Measurements from ENCODE around the gene RSPH6A. TPM values are rescaled to one million over a fixed set of nuclear protein-coding genes. Genes with fewer than 3 reads are reported as not detected.

The RSPH6A gene
- total and polyA plus RNA-seq, 7 experiments from 2014 or later = 0.20 to 0.78 (median 0.56) TPM; not detected in 2

DNA sequence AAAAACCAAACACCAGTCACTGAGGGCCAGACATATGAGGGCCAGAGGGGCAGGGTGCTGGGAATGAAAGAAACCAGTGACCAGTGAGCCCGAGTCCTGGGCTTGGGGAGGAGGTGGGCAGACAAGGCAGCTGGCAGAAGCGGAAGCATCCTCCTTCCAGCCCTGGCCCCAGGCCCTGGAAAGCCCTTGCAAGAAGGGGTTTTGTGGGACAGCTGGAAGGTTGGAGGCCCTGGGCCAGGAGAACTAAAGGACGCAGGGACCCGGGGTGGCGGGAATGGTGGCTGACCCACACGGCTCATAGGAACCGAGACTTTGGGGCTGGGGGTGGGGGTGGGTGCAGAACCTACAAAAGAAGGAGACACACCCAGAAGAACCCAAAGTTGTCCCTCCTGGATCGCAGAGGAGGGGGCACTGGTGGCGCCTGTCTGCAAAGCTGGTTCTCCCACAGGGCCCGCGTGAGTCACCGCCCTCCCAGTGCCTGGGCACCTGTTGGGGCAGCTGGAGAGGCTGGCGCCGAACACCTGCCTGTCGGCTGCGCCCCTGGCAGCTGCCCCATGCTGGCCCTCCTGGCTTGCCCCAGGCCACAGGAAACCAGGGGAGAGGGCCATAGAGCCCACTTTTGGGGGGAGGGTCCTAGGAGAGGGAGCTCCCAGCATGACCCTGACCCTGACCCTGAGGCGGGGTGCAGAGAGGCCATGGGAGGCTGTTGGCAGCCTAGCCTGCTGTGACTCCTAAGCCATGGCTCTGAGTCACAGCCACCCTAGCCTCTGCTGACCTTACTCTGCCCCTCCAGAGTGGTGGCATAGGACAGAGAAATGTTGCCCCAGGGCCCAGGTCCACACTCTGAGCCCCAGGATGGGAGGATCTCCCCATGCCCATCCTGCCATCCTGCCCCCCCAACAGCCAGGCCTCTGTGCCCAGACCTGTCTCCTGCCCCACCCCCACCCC is 33.6 kb downstream of the RSPH6A start:
- Mint-ChIP-seq H3K27me3 (peaks cover 15 to 39% (median 37%) of the 10 kb centered on the region in 5 donors), H3K27ac (no peak overlapping the region), H3K9me3 (peaks cover 0 to 2% (median 0%) of the 10 kb centered on the region in 11 donors), H3K4me1 (peaks cover 13 to 28% (median 18%) of the 10 kb centered on the region in 7 donors), H3K36me3 (peaks cover 0 to 15% (median 12%) of the 10 kb centered on the region in 5 donors), H3K4me3 (no peak overlapping the region)
- Histone ChIP-seq H3K4me1 (ENCODE audit: control insufficient read depth in 2 of 2, insufficient read depth in 2 of 2, low read length in 2 of 2) (peaks cover 7 to 17% of the 10 kb centered on the region in 2 donors), H3K9me3 (ENCODE audit: control insufficient read depth in 2 of 3, low read length in 3 of 3) (no peaks in the 10 kb centered on the region), H3K36me3 (ENCODE audit: control insufficient read depth in 2 of 3, insufficient read depth in 3 of 3, low read length in 3 of 3) (peaks cover 0 to 27% (median 2%) of the 10 kb centered on the region in 3 experiments), H3K27me3 (ENCODE audit: control insufficient read depth in 2 of 2, insufficient read depth in 2 of 2, low read length in 2 of 2) (peaks cover 0 to 18% of the 10 kb centered on the region in 2 donors), H3K4me3 (ENCODE audit: low read length) (no peak overlapping the region), H3K27ac (ENCODE audit: low read depth, low read length) (no peak overlapping the region)
- ChIA-PET POLR2A (interaction anchor here (0.6 to 1.7 kb wide), 2 partner anchors 9 to 1396 kb away, joined by 3 to 5 read pairs; no protein-coding TSS in a partner anchor), CTCF (no interaction called here)
- ATAC-seq = no peak
- peak in 1 of 9 donors; percentile 6 for DNase-seq
- intact Hi-C loops (cut with micrococcal nuclease) = no loop called here

DNA sequence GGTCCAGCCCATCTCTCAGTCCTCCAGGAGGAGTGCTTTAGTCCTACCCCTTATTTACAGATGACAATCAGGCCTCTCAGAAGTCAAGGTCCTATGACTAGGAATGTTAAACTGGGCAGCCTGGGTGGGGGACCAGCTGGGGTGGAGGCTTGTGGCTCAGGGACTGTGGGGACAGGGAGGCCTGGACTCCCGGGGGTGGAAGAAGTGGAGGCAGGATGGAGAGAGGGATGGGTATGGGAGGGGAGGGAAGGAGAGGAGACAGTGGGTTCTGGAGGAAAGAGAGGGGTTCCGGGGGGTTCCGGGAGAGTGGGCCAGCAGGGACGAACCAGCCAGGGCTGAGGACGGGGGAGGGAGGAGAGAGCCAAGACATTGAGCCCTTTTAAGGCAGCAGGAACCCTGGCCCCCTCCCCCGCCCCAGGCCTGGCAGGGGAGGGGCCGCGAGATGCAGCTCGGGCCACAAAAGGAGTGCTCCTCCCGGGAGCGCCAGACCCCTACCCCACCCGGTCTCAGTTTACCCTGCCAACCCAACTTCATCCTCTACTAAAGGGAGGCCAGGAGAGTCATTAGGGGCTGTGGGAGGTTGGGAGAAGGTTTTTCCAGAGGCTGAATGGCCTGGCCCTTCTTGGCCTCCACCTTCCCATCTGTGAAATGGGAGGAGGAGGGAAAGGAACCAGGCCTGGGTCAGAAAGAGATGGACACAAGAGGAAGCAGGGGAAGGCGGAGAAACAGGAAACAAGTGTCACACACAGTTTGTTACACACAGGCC is 34.5 kb downstream of the RSPH6A start:
- Mint-ChIP-seq H3K4me3 (peak overlapping the region in 1 of 10 donors; percentile 79), H3K9me3 (no peaks in the 10 kb centered on the region), H3K27me3 (peaks cover 15 to 39% (median 36%) of the 10 kb centered on the region in 5 donors), H3K36me3 (peaks cover 0 to 15% (median 12%) of the 10 kb centered on the region in 5 donors), H3K4me1 (peaks cover 13 to 28% (median 18%) of the 10 kb centered on the region in 7 donors), H3K27ac (peak overlapping the region in 1 of 9 donors; percentile 10)
- Histone ChIP-seq H3K4me1 (ENCODE audit: control insufficient read depth in 2 of 2, insufficient read depth in 2 of 2, low read length in 2 of 2) (peaks cover 7 to 17% of the 10 kb centered on the region in 2 donors), H3K4me3 (ENCODE audit: low read length) (no peak overlapping the region), H3K9me3 (ENCODE audit: control insufficient read depth in 2 of 3, low read length in 3 of 3) (no peaks in the 10 kb centered on the region), H3K27me3 (ENCODE audit: control insufficient read depth in 2 of 2, insufficient read depth in 2 of 2, low read length in 2 of 2) (peaks cover 0 to 18% of the 10 kb centered on the region in 2 donors), H3K36me3 (ENCODE audit: control insufficient read depth in 2 of 3, insufficient read depth in 3 of 3, low read length in 3 of 3) (peaks cover 0 to 19% (median 0%) of the 10 kb centered on the region in 3 experiments), H3K27ac (ENCODE audit: low read depth, low read length) (no peak overlapping the region)
- ChIA-PET POLR2A (no interaction called here), CTCF (no interaction called here)
- DNase-seq (no peak), ATAC-seq (no peak)
- intact Hi-C loops (cut with micrococcal nuclease) = no loop called here

DNA sequence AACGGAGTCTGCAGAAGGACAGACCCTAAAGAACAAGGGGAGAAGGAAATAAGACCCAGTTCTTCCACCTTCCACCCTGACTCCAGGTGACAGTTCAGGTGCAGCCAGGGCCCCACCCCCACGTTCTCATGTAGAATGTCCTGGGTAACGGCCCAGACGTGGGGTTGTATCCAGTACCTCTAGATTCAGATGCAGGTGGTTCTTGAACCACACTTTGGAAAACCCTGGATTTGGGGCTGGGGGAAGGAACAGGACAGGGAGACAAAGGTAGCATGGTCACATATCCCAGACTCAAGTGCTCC is 35.0 kb downstream of the RSPH6A start:
- no peaks in the 10 kb centered on the region for H3K9me3 Mint-ChIP-seq
- H3K4me1 ChIP-seq (ENCODE audit: control insufficient read depth in 2 of 2, insufficient read depth in 2 of 2, low read length in 2 of 2) = peaks cover 7 to 17% of the 10 kb centered on the region in 2 donors
- peaks cover 0 to 18% of the 10 kb centered on the region in 2 donors for H3K27me3 ChIP-seq (ENCODE audit: control insufficient read depth in 2 of 2, insufficient read depth in 2 of 2, low read length in 2 of 2)
- no peak for ATAC-seq
- H3K4me1 Mint-ChIP-seq = peaks cover 13 to 28% (median 18%) of the 10 kb centered on the region in 7 donors
- H3K27me3 Mint-ChIP-seq = peaks cover 15 to 39% (median 36%) of the 10 kb centered on the region in 5 donors
- H3K4me3 ChIP-seq (ENCODE audit: low read length) = no peak overlapping the region
- H3K9me3 ChIP-seq (ENCODE audit: control insufficient read depth in 2 of 3, low read length in 3 of 3) = no peaks in the 10 kb centered on the region
- H3K36me3 Mint-ChIP-seq = peaks cover 0 to 15% (median 12%) of the 10 kb centered on the region in 5 donors
- no peak overlapping the region for H3K27ac ChIP-seq (ENCODE audit: low read depth, low read length)
- peak overlapping the region in 3 of 10 donors; percentile 69 to 83 (median 79) for H3K4me3 Mint-ChIP-seq
- no peak for DNase-seq
- CTCF ChIA-PET = no interaction called here
- H3K27ac Mint-ChIP-seq = no peak overlapping the region
- POLR2A ChIA-PET = no interaction called here
- intact Hi-C loops (cut with micrococcal nuclease) = no loop called here
- H3K36me3 ChIP-seq (ENCODE audit: control insufficient read depth in 2 of 3, insufficient read depth in 3 of 3, low read length in 3 of 3) = peaks cover 0 to 15% (median 0%) of the 10 kb centered on the region in 3 experiments

DNA sequence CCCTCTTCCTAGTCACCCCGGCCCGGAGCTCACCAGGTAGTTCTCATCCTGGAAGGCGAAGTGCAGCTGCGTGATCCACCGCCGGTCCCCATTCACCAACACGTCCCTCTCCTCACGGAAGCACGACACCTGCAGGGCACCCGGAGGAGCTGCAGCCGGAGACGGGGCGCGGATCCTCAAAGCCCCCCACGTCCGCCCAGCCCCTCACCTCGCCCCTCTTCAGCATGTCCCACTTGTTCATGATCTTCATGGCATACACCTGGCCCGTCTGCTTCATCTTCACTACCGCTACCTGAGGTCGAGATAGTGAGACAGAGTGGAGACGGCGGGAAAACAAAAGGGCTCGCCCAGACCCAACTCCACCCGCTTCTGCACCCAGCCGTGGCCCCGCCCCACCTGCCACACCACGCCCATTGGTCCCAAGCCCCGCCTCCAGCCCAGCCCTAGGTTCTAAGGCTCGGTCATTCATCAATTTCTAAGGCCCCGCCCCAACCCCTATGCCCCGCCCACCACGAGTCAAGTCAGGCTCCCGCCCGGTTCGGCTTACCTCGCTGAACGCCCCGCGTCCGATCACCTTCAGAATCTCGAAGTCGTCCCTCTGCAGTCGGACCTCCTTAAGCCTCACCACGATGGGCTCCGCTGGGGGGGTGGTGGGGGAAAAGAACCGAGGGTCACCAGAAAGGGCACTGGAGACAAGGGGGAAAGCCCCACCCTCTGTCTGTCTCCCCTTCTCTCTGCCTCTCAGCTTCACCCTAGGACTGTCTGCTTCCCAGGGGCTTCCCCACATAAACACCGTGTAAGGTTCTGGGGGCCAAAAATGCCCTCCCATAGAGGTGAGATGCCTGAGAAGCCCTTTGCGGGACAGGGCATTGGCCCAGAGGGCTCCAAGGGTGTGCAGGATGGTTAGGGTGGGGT is 35.6 kb downstream of the RSPH6A start:
- peak overlapping the region; percentile 59 for H3K4me3 ChIP-seq (ENCODE audit: low read length)
- H3K9me3 ChIP-seq (ENCODE audit: control insufficient read depth in 2 of 3, low read length in 3 of 3) = no peaks in the 10 kb centered on the region
- H3K36me3 ChIP-seq (ENCODE audit: control insufficient read depth in 2 of 3, insufficient read depth in 3 of 3, low read length in 3 of 3) = peaks cover 0 to 15% (median 0%) of the 10 kb centered on the region in 3 experiments
- H3K27me3 Mint-ChIP-seq = peaks cover 15 to 39% (median 36%) of the 10 kb centered on the region in 5 donors
- H3K4me1 ChIP-seq (ENCODE audit: control insufficient read depth in 2 of 2, insufficient read depth in 2 of 2, low read length in 2 of 2) = peaks cover 7 to 17% of the 10 kb centered on the region in 2 donors
- peaks cover 0 to 18% of the 10 kb centered on the region in 2 donors for H3K27me3 ChIP-seq (ENCODE audit: control insufficient read depth in 2 of 2, insufficient read depth in 2 of 2, low read length in 2 of 2)
- peak overlapping the region in 1 of 9 donors; percentile 69 for H3K27ac Mint-ChIP-seq
- ChIA-PET POLR2A (interaction anchor here (0.7 to 1.5 kb wide), 3 partner anchors 9 to 11 kb away, joined by 3 to 4 read pairs (median 4); partner anchors contain the start of gene SIX5), CTCF (interaction anchor here (0.6 to 1.2 kb wide), 5 partner anchors 8 to 399 kb away, joined by 3 to 19 read pairs (median 3); partner anchors contain the start of gene SIX5)
- DNase-seq (peak; percentile 41 to 94 (median 59)), ATAC-seq (peak; percentile 95)
- H3K9me3 Mint-ChIP-seq = no peaks in the 10 kb centered on the region
- peak overlapping the region; percentile 69 to 95 (median 81) for H3K4me3 Mint-ChIP-seq
- intact Hi-C loops (cut with micrococcal nuclease) = loop anchor here (1.0 to 2.0 kb wide), 4 partner anchors 9 to 98 kb away; partner anchors contain the start of gene DMWD (in 2 of the 2)
- H3K27ac ChIP-seq (ENCODE audit: low read depth, low read length) = no peak overlapping the region
- H3K36me3 Mint-ChIP-seq = peaks cover 0 to 15% (median 12%) of the 10 kb centered on the region in 5 donors
- peaks cover 13 to 28% (median 18%) of the 10 kb centered on the region in 7 donors for H3K4me1 Mint-ChIP-seq

DNA sequence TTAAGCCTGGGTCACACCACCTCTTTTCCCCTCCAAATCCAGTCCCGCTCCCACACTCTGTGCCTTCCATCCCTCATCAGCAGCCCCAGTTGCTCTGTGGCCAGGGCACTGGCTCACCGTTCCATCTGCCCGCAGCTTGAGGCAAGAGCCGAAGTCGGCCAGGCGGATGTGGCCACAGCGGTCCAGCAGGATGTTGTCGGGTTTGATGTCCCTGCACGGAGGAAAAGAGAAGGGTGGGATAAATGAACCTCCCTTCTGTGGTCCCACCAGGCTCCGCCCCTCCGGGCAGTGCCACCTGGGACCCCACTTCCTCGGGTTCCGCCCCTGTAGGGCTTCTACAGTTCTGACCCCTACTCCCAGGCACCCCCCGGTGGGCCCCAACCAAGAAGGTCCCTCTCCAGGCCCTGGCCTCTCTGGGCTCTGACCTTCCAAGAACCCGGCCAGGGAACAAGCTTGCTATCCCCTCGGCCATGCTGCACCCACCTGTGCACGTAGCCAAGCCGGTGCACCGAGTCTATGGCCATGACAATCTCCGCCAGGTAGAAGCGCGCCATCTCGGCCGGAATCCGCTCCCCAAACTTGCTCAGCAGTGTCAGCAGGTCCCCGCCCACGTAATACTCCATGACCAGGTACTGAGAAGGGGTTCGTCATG is 37.0 kb downstream of the RSPH6A start:
- intact Hi-C loops (cut with micrococcal nuclease) = loop anchor here in 1 of 2 donors (2.0 kb wide), 1 partner anchor 39 kb away; no protein-coding TSS in a partner anchor
- Mint-ChIP-seq H3K4me1 (peaks cover 13 to 23% (median 18%) of the 10 kb centered on the region in 7 donors), H3K36me3 (peaks cover 0 to 12% (median 10%) of the 10 kb centered on the region in 5 donors), H3K4me3 (peak overlapping the region in 5 of 10 donors; percentile 17 to 83 (median 41)), H3K9me3 (no peaks in the 10 kb centered on the region), H3K27me3 (peaks cover 15 to 35% (median 30%) of the 10 kb centered on the region in 5 donors), H3K27ac (no peak overlapping the region)
- Histone ChIP-seq H3K27me3 (ENCODE audit: control insufficient read depth in 2 of 2, insufficient read depth in 2 of 2, low read length in 2 of 2) (peaks cover 0 to 18% of the 10 kb centered on the region in 2 donors), H3K4me1 (ENCODE audit: control insufficient read depth in 2 of 2, insufficient read depth in 2 of 2, low read length in 2 of 2) (peaks cover 7 to 17% of the 10 kb centered on the region in 2 donors), H3K36me3 (ENCODE audit: control insufficient read depth in 2 of 3, insufficient read depth in 3 of 3, low read length in 3 of 3) (peaks cover 0 to 15% (median 0%) of the 10 kb centered on the region in 3 experiments), H3K27ac (ENCODE audit: low read depth, low read length) (no peak overlapping the region), H3K9me3 (ENCODE audit: control insufficient read depth in 2 of 3, low read length in 3 of 3) (no peaks in the 10 kb centered on the region), H3K4me3 (ENCODE audit: low read length) (no peak overlapping the region)
- no peak for ATAC-seq
- POLR2A ChIA-PET = interaction anchor here (1.5 kb wide), 1 partner anchor 9 kb away, joined by 4 read pairs; the partner anchor contains the start of gene SIX5
- CTCF ChIA-PET = no interaction called here
- DNase-seq = no peak

All from naive thymus-derived CD4-positive, alpha-beta T cell (primary cell).